Heart right ventricle (tissue), 16 donors: ENCODE results near the gene DDOST. TPM values are rescaled to one million over a fixed set of nuclear protein-coding genes. Genes with fewer than 3 reads are reported as not detected.

Experiments used
- ATAC-seq, 8 donors: fragments of 200-7000 bp; cut with Tn5 transposase; one replicate each; pipeline ENCODE4 v1.9.1; 2020; ENCODE audit warnings: mild to moderate bottlenecking in 8 of 8, moderate library complexity in 8 of 8, moderate number of reproducible peaks in 1 of 8
- DNase-seq, 2 donors: peaks; one replicate each; pipeline ENCODE4 v3.0.0-alpha.2; 2020
- H3K27ac ChIP-seq, 10 donors: fragments of 200-600 bp; sonication (generic) in 2 of 10; one replicate each; pipeline versions ENCODE4 v1.5.0 to v1.8.0; 2020 to 2022; ENCODE audit warnings: mild to moderate bottlenecking in 3 of 10
- H3K27me3 ChIP-seq, 7 donors: fragments of 200-600 bp; one replicate each; pipeline ENCODE4 v1.8.0; 2021 to 2022; ENCODE audit warnings: mild to moderate bottlenecking in 2 of 7
- H3K36me3 ChIP-seq, 9 donors: fragments of 200-600 bp; sonication (generic) in 1 of 9; one replicate each; pipeline versions ENCODE4 v1.5.0 to v1.8.0; 2020 to 2022; ENCODE audit warnings: mild to moderate bottlenecking in 2 of 9
- H3K4me1 ChIP-seq, 9 donors: fragments of 200-600 bp; sonication (generic) in 1 of 9; one replicate each; pipeline versions ENCODE4 v1.5.0 to v1.8.0; 2020 to 2022; ENCODE audit warnings: mild to moderate bottlenecking in 4 of 9
- H3K4me3 ChIP-seq, 10 donors: fragments of 200-600 bp; sonication (generic) in 2 of 10; one replicate each; pipeline versions ENCODE4 v1.5.0 to v1.8.0; 2020 to 2022; ENCODE audit warnings: mild to moderate bottlenecking in 7 of 10, moderate library complexity in 2 of 10
- H3K9me3 ChIP-seq, 11 donors: fragments of 200-600 bp in 10 of 11; sonication (generic) in 2 of 11; one replicate each; pipeline versions ENCODE4 v1.5.0 to v1.8.0; 2013 to 2022; ENCODE audit warnings: mild to moderate bottlenecking in 2 of 11, control low read depth in 1 of 11, moderate library complexity in 1 of 11
- CTCF ChIP-seq, 9 donors: fragments of 200-600 bp; sonication (generic) in 2 of 9; IDR thresholded peaks; one replicate each; pipeline versions ENCODE4 v1.5.0 to v1.8.0; 2021 to 2022; ENCODE audit warnings: antibody characterized with exemption in 9 of 9, mild to moderate bottlenecking in 5 of 9, moderate library complexity in 1 of 9
- WGBS, 2 donors: extraction: QIAGEN DNeasy Blood & Tissue Kit; methylation state at CpG; one replicate each; pipeline ENCODE4 v1.1.7; 2013; ENCODE audit warnings: inconsistent platforms in 1 of 2; 5-methylcytosine and 5-hydroxymethylcytosine counted together
- intact Hi-C, 10 donors: fragments of 100-400 bp; cut with DNase I; formaldehyde crosslinking; loops; one replicate each; pipeline versions ENCODE4 v1.11.1 to v1.14.2; 2022
- polyA plus RNA-seq, 2 donors: library from polyadenylated mRNA; stranded (reverse); fragments of 200-250 nt; gene quantifications; one replicate each; pipeline ENCODE4 v1.2.3, GENCODE V29; 2013
- total RNA-seq, 10 donors: library from RNA; stranded (reverse); fragmentation: NEBNext Ultra II Directional in 3 of 10; extraction: Animal tissue kit (Norgen Biotek cat#: 25700) in 3 of 10; gene quantifications; one replicate each; pipeline versions ENCODE4 v1.2.1 to v1.2.4, GENCODE V29; 2021 to 2023
- donor health status: Arrhythmogenic right ventricular cardiomyopathy.
- donor health status: ischemic (EF 13 %, LVEDD 7.1; RV severe dilation, severe dysfunction).
- donor health status: healthy with polysubstance abuse.
- donor health status: DM: no; HTN: yes; CAD: no.
- donor health status: DM: no; HTN: no; CAD: no.
- donor health status: ischemic (EF 25% LVEDD 6.9; RV normal size, moderate dysfunction).
- donor health status: ischemic (EF 25% LVEDD 5.7; RV mildly dilated, moderate dysfunction).
- donor health status: healthy.
- donor health status: DM: yes; HTN: yes; CAD: no.
- donor health status: Ischemic cardiomyopathy.
- donor health status: ischemic (EF 35%, LVEDD 5.7; RV mildly dilated, moderate dysfunction).
- donor health status: nonischemic (EF 11% LVEDD 7.7; RV severe dilation, severe dysfunction).
- donor health status: DM: yes; HTN: yes; CAD: no.
- donor health status: PGD.
- donor health status: ischemic (EF 29% LVEDD 5.4; RV normal size, mild dysfunction).
- donor health status: nonischemic (EF 23%, LVEDD 6.1; RV moderate dilation, normal function).

DDOST gene
- total and polyA plus RNA-seq, 12 donors = 98.8 to 222 (median 124) TPM

GRCh38 chr1:20648438-20648837, 12.7 kb downstream of the DDOST start:
- 88 to 92% methylated on average over 13 of the region's 13 CpGs for WGBS, 2 donors
- no peaks in the 10 kb centered on the region for H3K4me1 ChIP-seq
- ATAC-seq = no peak
- H3K4me3 ChIP-seq = no peak overlapping the region
- H3K27me3 ChIP-seq = no peaks in the 10 kb centered on the region
- no peak for TF ChIP-seq CTCF (IDR thresholded peaks at IDR 0.05)
- H3K9me3 ChIP-seq = no peaks in the 10 kb centered on the region
- peaks cover 0 to 100% (median 77%) of the 10 kb centered on the region in 9 donors for H3K36me3 ChIP-seq
- no peak for DNase-seq
- H3K27ac ChIP-seq = no peak overlapping the region
- intact Hi-C loops = no loop called here

- intact Hi-C loops = no loop called here
- Histone ChIP-seq H3K9me3 (no peaks in the 10 kb centered on the region), H3K27me3 (no peaks in the 10 kb centered on the region), H3K27ac (no peak overlapping the region), H3K4me3 (no peak overlapping the region), H3K36me3 (peaks cover 0 to 100% (median 71%) of the 10 kb centered on the region in 9 donors), H3K4me1 (no peaks in the 10 kb centered on the region)
- no peak for ATAC-seq
- DNase-seq = no peak
- no peak for TF ChIP-seq CTCF (IDR thresholded peaks at IDR 0.05)
- 88 to 92% methylated on average over 14 of the region's 14 CpGs for WGBS, 2 donors
Measured at GRCh38 chr1:20645414-20645813, 15.8 kb downstream of the DDOST start.

- 92 to 94% methylated on average over 13 of the region's 13 CpGs for WGBS, 2 donors
- no peak for TF ChIP-seq CTCF (IDR thresholded peaks at IDR 0.05)
- peaks cover 0 to 100% (median 69%) of the 10 kb centered on the region in 9 donors for H3K36me3 ChIP-seq
- no peaks in the 10 kb centered on the region for H3K27me3 ChIP-seq
- intact Hi-C loops = loop anchor here in 1 of 10 donors (5.0 kb wide), 2 partner anchors 67 to 117 kb away; no protein-coding TSS in a partner anchor
- H3K4me1 ChIP-seq = peaks cover 0 to 6% (median 0%) of the 10 kb centered on the region in 9 donors
- DNase-seq (no peak), ATAC-seq (no peak)
- H3K27ac ChIP-seq = no peak overlapping the region
- no peaks in the 10 kb centered on the region for H3K9me3 ChIP-seq
- no peak overlapping the region for H3K4me3 ChIP-seq
Measured at GRCh38 chr1:20644416-20644815, 16.8 kb downstream of the DDOST start.

- intact Hi-C loops = loop anchor here in 1 of 10 donors (5.0 kb wide), 2 partner anchors 66 to 116 kb away; no protein-coding TSS in a partner anchor
- Histone ChIP-seq H3K27ac (no peak overlapping the region), H3K9me3 (no peaks in the 10 kb centered on the region), H3K4me3 (no peak overlapping the region), H3K27me3 (no peaks in the 10 kb centered on the region), H3K36me3 (peaks cover 0 to 100% (median 64%) of the 10 kb centered on the region in 9 donors), H3K4me1 (peaks cover 0 to 6% (median 0%) of the 10 kb centered on the region in 9 donors)
- no peak for TF ChIP-seq CTCF (IDR thresholded peaks at IDR 0.05)
- ATAC-seq = no peak
- WGBS, 2 donors = 79 to 81% methylated on average over 6 of the region's 6 CpGs
- DNase-seq = no peak
Measured at GRCh38 chr1:20643080-20643479, 18.1 kb downstream of the DDOST start.
